GM12878 (cell line): Measurements from ENCODE around the gene ATP1B1.

ENCODE experiments used
- SMC3 ChIP-seq: IDR thresholded peaks from 2 replicates; pipeline ENCODE4 v1.6.1; 2011; ENCODE audit warnings: low read length, improper control_type of control experiment, borderline replicate concordance
- STAT1 ChIP-seq: fragments of 450-650 bp; conservative IDR thresholded peaks from 2 replicates; pipeline ENCODE4 v1.6.1; 2014; ENCODE audit warnings: antibody characterized with exemption, mild to moderate bottlenecking
- TF ChIP-seq, protein P1 (sequence below), 3 experiments: IDR thresholded peaks in 2 of 3; conservative IDR thresholded peaks in 1 of 3; 2 replicates each; pipeline ENCODE4 v1.5.1; 2011; ENCODE audit warnings: low read depth in 3 of 3, low read length in 3 of 3, mild to moderate bottlenecking in 3 of 3, control low read depth in 2 of 3, moderate library complexity in 2 of 3, inconsistent platforms in 1 of 3, mixed read lengths in 1 of 3; ENCODE audit not compliant: control insufficient read depth in 2 of 3, insufficient read depth in 1 of 3; ENCODE audit errors: extremely low read depth in 1 of 3

DNA sequence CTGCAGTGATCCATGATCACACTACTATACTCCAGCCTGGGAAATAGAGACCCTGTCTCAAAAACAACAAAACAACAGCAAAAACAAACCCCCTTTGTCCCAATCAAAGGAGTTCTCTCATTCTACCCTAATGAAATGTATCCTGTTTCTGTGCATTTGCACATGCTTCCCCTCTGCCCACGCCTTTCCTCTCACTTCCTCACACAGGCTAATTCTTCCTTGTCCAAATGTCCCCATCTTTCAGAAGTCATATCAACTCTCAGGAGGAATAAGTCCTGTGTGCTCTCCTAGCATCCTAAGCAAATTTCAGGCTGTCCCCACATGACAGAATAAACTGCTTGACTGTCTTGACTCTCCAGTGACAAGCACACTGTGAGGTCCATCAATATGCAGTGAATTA, 8.1 kb upstream of the ATP1B1 start:
- TF ChIP-seq STAT1 (no peak), SMC3 (no peak)
- TF ChIP-seq, protein P1, sequence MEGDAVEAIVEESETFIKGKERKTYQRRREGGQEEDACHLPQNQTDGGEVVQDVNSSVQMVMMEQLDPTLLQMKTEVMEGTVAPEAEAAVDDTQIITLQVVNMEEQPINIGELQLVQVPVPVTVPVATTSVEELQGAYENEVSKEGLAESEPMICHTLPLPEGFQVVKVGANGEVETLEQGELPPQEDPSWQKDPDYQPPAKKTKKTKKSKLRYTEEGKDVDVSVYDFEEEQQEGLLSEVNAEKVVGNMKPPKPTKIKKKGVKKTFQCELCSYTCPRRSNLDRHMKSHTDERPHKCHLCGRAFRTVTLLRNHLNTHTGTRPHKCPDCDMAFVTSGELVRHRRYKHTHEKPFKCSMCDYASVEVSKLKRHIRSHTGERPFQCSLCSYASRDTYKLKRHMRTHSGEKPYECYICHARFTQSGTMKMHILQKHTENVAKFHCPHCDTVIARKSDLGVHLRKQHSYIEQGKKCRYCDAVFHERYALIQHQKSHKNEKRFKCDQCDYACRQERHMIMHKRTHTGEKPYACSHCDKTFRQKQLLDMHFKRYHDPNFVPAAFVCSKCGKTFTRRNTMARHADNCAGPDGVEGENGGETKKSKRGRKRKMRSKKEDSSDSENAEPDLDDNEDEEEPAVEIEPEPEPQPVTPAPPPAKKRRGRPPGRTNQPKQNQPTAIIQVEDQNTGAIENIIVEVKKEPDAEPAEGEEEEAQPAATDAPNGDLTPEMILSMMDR (IDR thresholded peaks at IDR 0.05 in 2 of 3, conservative IDR thresholded peaks at IDR 0.05 in 1 of 3; ENCODE audit: control insufficient read depth in 2 of 3, extremely low read depth in 1 of 3, insufficient read depth in 1 of 3, low read depth in 3 of 3, low read length in 3 of 3) = no peak
